GM10847 (cell line): ENCODE data around the gene RASA3.

Source experiments
- POLR2A ChIP-seq: IDR thresholded peaks from 2 replicates; pipeline ENCODE4 v1.6.1; 2011; ENCODE audit not compliant: insufficient read length; ENCODE audit errors: extremely low read depth

Gene RASA3

DNA sequence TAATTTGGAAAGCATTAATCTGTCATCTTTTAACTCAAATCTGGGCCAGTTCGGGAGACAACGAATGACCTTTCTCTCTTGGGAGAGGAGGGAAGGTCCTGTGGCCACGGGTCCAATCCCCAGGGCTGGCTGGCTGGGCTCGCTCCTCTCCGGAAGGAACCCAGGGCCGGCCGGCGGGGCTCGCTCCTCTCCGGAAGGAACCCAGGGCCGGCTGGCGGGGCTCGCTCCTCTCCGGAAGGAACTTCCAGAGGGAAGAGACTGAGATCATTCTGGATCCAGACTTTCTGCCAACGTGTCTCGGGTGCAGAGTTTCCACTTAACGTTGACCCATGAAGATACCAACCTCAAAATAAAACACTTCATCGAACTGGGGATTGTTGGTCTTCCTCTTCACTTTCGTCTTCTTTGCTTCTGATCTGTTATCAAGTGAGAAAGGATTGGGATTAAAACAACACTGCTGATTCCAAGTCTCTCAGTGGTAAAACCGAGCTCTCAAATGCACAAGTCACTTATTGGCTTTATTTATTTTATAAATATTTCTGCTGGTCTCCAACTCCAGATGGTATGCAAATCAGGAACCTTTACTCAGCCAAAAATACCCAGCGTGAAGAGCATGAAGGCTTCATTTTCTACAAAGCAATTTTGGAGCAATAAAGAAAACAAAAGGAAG is 105.2 kb downstream of the RASA3 start:
- no peak for TF ChIP-seq POLR2A

DNA sequence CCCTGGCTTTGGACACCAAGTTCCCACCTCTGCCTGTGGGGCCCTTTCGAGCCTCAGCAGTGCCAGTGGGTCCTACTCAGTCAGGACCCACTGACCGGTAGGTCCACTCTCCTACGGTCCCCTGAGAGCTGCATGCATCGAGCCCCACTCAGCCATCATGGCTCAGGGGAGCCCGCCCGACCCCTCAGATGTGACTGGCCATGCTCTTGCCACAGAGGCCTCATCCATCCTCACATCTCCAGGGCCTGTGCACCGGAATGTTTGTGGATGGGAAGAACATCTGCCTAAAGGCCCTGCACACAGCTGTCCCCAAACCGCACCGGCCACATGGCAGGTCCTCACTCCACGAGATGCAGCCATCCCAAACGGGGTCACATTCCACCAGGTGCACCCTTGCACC is 105.9 kb downstream of the RASA3 start:
- no peak for TF ChIP-seq POLR2A

DNA sequence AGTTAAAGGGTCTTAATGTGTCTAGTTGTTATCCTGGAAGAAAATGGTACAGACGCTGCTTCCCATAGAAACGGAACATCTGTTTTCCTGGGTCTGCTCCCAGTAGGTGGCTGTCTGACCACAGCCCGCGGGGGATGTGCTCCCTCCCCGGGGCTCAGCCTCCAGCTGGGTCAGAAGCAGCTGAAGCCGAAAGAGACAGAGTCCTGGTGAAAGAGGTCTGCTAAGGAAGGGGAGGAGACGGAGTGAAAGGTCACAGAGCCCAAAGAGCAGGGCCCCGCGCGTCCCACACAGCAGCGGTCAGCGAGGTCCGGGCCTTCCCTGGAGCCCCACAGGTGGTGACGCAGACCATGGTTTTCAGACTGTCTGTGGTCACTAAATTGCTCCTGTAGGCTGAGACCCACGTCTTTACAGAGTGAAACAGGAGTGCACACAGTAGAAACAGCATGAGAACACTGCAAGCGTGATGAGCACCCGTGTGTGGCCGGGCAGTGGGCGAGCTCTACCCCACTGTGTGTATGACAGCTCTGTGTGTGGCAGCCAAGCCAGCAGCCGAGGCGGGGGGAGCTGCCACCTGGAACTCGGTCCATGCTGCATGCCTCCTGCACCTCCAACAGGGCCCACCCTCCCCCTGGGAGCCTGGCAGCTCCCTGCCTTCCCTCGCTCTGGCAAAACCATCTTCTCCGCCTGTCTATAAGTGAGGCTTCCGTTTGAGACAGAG is 106.5 kb downstream of the RASA3 start:
- no peak for TF ChIP-seq POLR2A

DNA sequence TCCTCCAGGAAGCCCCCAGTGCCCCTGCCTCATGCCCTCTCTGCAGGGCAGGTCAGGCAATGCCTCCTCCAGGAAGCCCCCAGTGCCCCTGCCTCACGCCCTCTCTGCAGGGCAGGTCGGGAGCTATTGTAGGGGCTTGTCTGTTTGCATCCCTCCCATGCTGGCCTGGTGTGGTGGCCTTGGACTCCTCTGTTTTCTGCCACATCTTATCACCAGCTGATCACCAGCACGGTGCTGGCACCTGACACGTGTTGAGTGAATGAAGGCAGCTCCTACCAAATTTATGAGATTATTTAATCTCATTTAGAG is 107.1 kb downstream of the RASA3 start:
- TF ChIP-seq POLR2A: no peak

DNA sequence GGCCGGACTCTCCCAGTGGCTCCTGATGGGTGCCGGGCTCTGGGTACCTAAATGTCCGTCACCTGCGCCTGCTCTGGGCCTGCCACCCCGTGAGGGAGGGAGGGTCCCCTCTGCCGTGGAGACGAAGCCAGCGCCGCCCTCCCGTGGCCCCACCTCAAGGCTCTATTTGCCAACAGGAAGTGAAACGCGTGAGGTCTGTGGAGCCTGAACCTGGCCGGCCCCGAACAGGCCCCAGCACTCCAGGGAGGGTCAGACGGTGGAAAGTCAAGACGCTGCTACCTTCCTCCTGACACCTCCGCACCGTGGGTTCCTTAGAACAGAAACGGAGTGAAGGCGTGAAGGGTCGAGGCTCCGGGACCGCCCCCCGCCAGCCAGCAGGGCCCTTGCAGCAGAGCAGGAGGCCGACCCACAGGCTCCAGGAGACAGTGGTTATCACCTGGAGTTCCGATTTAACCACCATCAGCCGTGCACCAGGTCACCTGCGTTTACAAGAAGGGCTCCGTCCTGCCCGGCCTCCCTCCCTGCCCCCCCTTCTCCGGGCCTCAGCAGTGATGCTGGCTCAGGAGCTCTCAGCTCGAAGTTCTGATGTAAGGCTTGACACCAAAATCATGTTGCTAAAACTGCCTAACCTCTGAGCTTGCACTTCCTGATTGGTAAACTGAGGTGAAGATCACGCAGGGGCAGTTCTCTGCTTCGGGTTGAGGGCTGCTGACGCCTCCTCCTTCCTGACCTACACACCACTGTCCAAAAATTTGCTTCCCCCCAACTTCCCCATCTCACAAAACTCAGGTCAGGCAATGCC is 107.6 kb downstream of the RASA3 start:
- no peak for TF ChIP-seq POLR2A

DNA sequence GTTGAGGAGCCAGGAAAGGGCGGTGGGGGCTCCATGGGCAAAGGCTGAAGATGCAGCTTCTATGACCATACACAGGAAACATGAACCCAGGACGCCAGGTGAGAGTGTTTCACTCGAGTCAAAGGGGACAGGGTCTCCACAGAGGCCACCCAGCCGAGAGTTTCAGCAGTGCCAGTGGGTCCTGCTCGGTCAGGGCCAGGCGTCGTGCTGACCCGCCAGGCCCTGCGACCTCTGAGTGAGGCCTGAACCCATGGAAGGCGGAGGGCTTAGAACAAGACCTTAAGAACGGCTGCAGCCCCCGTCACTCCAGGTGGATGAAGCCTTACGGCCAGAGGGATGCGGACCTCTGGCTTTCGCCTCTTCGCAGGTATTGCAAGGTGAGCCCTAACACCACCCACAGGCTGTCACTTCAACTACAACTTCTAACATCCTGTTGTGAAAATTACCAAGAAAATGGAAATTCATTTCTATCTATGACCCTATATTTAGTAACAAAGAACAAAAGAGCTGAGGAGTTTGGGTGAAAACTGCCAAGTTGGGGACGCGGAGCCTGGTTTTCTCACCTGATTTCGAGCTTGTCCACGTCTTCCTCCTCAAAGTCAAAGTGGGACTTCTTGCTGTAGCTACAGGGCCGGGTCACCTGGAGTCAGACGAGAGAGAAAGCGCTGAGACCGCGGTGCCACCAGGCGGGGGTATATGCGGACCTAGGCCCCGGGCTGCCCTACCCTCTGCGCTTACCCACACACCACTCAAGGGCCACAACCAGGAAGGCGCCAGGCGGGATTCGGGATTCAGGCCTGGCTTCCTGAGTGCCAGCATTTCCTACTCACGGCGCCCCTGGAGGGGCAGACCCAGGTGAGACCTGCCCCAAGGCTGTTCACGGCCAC is 108.5 kb downstream of the RASA3 start:
- no peak for TF ChIP-seq POLR2A

DNA sequence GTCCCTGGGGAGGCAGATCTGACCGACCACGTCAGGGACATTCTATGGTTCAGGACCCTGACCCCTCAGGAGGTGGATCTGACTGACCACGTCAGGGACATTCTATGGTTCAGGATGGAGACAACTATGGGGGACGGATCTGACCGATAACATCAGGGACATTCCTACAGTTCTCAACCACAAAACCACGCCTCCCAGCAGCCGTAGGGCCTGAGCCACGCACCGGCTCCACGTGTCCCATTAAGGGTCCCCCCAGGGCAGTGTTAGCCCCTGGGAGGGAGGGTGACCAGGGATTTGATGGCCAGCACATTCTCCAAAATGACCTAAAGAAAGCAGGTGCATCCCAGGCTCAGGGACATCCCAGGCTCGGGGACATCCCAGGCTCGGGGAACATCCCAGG is 109.5 kb downstream of the RASA3 start:
- no peak for TF ChIP-seq POLR2A

DNA sequence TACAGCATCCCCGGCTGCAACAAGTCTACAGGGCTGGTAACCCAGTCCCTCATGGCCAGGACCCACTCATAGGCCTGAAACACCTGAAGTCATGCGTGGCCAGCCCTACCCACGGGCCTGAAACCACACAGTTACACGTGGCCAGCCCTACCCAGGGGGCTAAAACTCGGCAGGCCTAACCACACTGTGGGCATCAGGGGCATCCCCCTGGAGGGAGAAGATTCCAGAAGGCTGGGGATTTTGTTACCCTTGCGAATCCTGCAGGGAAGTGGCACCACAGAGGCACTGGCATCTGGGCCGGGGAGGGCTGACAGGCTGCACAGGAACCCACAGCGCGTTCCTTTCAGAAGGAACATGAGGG is 110.1 kb downstream of the RASA3 start:
- no peak for TF ChIP-seq POLR2A

DNA sequence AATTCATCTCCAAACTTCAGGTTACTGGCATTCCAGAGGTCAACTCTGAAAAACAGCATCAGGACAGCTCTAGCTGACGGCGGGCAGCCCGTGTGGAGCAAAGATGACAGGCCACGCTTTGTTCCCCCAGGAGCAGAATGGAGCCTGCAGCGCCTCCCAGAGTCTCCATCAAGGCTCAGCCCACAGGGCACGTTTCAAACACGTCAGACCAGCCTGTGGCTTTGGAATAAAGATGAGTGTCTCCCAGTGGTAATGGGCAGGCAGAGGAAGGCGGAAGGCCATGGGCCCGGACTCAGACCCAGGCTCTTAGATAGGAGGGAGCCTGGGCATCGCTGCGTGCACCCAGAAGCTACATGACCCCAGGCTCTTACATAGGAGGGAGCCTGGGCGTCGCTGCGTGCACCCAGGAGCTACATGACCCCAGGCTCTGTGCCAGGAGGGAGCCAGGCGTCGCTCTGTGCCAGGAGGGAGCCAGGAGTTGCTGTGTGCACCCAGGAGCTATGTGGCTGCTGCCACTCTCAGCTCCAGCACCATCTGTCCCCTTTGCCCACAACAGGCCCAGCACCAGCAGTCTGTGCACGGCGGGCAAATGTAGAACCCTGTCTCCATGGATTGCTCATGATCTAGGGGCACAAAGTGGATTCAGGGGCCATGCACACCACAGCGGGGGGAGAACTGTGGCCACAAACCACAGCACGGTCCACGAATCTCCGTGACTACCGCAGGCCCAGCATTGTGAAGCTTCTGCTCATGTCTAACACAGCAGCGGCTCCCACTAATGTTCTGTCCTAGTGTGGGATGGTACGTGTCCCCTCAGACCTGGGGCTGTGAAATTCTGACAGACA is 110.7 kb downstream of the RASA3 start:
- TF ChIP-seq POLR2A: no peak

DNA sequence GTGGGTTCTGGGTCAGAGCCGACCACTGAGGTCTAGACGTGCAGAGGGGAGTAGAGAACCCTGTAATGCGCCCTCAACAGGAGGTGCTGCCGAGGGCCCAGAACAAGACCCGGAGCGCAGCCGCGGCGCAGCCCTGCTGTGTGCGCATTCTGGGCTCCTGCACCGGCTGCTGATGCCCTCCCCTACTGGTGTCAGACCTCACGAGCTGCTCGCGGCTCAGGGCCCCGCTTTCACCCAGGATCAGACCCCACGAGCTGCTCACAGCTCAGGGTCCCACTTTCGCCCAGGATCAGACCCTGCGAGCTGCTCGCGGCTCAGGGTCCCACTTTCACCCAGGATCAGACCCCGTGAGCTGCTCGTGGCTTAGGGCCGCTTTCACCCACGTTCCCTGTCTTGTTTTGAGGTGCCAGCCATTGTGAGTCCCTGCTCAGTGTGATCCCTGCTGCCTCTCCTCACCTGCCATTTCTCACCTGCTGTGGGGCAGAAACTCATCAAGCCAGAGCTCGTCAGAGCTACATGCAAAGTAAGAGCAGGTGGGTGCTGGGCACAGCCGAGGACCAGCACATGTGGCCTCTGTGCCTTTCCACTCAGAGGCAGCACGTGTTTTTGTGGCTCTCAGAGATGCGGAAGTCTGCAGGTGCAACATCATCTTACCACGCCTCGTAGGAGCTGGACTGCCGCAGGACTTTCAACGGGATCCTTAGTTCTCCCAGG is 111.5 kb downstream of the RASA3 start:
- TF ChIP-seq POLR2A: no peak

DNA sequence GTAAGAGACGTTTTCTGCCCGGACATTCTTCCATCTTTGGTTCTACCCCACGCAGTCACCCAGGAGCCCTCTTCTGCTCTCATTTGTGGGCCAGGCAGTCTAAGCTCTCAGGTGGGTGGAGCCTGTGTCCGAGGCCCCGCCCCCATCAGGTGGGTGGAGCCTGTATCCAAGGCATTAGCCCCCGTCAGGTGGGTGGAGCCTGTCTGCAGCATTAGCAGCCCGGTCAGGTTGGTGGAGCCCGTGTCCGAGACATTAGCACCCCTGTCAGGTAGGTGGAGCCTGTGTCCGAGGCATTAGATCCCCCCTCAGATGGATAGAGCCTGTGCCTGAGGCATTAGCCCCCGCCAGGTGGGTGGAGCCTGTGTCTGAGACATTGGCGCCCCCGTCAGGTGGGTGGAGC is 113.1 kb downstream of the RASA3 start:
- TF ChIP-seq POLR2A: no peak

DNA sequence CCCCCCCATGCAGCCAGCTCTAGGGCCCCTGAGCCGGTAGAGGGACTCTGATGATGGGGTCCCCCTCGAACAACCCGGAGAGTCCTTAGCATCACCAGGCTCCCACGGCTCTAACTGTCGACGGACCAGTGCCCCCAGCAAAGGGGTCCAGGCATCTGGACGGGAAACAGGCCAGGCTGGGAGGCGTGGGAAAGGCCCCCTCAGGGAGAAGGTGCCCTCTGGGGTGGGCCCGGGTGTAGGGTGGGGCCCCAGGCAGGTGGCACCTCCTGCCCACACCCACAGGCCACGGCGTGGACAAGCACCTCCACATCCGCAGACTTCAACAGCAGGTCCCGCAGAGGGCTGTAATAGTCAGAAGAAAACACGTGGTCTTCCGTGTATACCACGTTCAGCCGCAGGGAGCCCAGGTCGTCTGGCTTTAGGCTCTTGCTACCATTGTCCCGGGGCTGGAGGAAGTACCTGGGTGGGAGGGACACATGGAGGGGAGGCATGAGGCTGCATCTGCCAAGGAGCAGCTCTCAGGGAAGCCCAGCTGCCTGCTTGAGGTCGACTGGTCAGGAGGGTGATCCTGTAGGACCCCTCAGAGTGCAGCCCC is 113.9 kb downstream of the RASA3 start:
- no peak for TF ChIP-seq POLR2A

DNA sequence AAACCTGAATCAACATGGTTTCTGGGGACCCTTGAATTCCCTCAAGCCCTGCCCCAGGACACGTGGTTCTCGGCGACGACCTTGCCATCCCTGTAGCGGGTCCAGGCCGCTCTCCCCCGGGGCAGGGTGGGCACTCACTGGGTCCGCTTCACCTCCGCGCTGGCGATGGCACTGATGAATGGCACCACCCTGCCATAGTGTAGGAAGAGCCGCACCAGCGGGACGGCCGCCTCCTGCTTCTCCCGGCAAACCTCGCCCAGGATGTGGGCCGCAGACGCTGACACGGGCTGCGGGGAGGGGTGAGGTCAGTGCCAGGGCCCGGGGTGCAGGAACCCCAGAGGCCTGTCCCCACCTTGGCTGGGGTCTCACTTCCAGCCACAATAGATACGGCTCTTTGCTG is 114.5 kb downstream of the RASA3 start:
- TF ChIP-seq POLR2A: no peak
